ENCODE measurements around the gene MAP3K13. TPM values are rescaled to one million over a fixed set of nuclear protein-coding genes. Genes with fewer than 3 reads are reported as not detected.
"Not testable (repeated sequence)": the region's sequence is repeated elsewhere in the genome, so short reads cannot be mapped to it uniquely, and the experiment has no call there.

MAP3K13 gene
- total RNA-seq, 2 donors from 2014 or later: 9.4 to 12.6 TPM

GRCh38 chr3:185470323-185470722, 107.4 kb downstream of the MAP3K13 start:
- H3K4me3 ChIP-seq: no peak overlapping the region
- no peaks in the 10 kb centered on the region for H3K9me3 ChIP-seq
- no peaks in the 10 kb centered on the region for H3K27me3 ChIP-seq
- no peak for TF ChIP-seq CTCF (IDR thresholded peaks at IDR 0.05)
- H3K36me3 ChIP-seq: peaks cover 24% of the 10 kb centered on the region
- no peak overlapping the region for H3K27ac ChIP-seq
- DNase-seq (ENCODE audit: low spot score): no peak
- H3K4me1 ChIP-seq: no peaks in the 10 kb centered on the region

GRCh38 chr3:185473290-185473815, 110.4 kb downstream of the MAP3K13 start:
- H3K9me3 ChIP-seq: no peaks in the 10 kb centered on the region
- no peak overlapping the region for H3K27ac ChIP-seq
- H3K36me3 ChIP-seq: peaks cover 16% of the 10 kb centered on the region

GRCh38 chr3:185474922-185475321, 112.0 kb downstream of the MAP3K13 start:
- H3K4me3 ChIP-seq; H3K27me3 ChIP-seq; H3K27ac ChIP-seq; H3K9me3 ChIP-seq; H3K4me1 ChIP-seq; DNase-seq (ENCODE audit: low spot score): not testable (repeated sequence)
- H3K36me3 ChIP-seq: peaks cover 16% of the 10 kb centered on the region

More at GRCh38 chr3:185473290-185473815, 110.4 kb downstream of the MAP3K13 start:
- Histone ChIP-seq H3K4me3 (no peak overlapping the region), H3K27me3 (no peaks in the 10 kb centered on the region), H3K4me1 (no peaks in the 10 kb centered on the region)
- no peak for TF ChIP-seq CTCF (IDR thresholded peaks at IDR 0.05)
- no peak for DNase-seq (ENCODE audit: low spot score)

- no peak for TF ChIP-seq CTCF (IDR thresholded peaks at IDR 0.05)
- Histone ChIP-seq H3K27ac (no peak overlapping the region), H3K4me1 (no peaks in the 10 kb centered on the region), H3K36me3 (peaks cover 32% of the 10 kb centered on the region), H3K4me3 (no peak overlapping the region), H3K27me3 (no peaks in the 10 kb centered on the region), H3K9me3 (no peaks in the 10 kb centered on the region)
- DNase-seq (ENCODE audit: low spot score): no peak
Measured at GRCh38 chr3:185477316-185477715, 114.4 kb downstream of the MAP3K13 start.

GRCh38 chr3:185479373-185479945, 116.5 kb downstream of the MAP3K13 start:
- Histone ChIP-seq H3K4me1 (no peaks in the 10 kb centered on the region), H3K27me3 (no peaks in the 10 kb centered on the region), H3K36me3 (peaks cover 29% of the 10 kb centered on the region), H3K9me3 (no peaks in the 10 kb centered on the region), H3K27ac (no peak overlapping the region), H3K4me3 (no peak overlapping the region)
- DNase-seq (ENCODE audit: low spot score): no peak
- no peak for TF ChIP-seq CTCF (IDR thresholded peaks at IDR 0.05)

GRCh38 chr3:185484296-185484695, 121.4 kb downstream of the MAP3K13 start:
- Histone ChIP-seq H3K9me3 (no peaks in the 10 kb centered on the region), H3K4me1 (no peaks in the 10 kb centered on the region), H3K36me3 (peaks cover 37% of the 10 kb centered on the region), H3K27ac (no peak overlapping the region), H3K4me3 (no peak overlapping the region), H3K27me3 (no peaks in the 10 kb centered on the region)
- no peak for TF ChIP-seq CTCF (IDR thresholded peaks at IDR 0.05)
- DNase-seq (ENCODE audit: low spot score): no peak

Data from right atrium auricular region (tissue), 2 donors.